Activated CD4-positive, alpha-beta T cell treated with anti-CD3 and anti-CD28 coated beads, Interleukin-2, Interleukin-4, amounts not matched to agents 100 ng/mL and 50 ng/mL, durations not matched to agents 16 hours and 8 hours (primary cell): ENCODE data around the gene MPZL2.
A peak's percentile ranks its signal among the peaks of the same experiment; 100 is the strongest.

Experiments used
- DNase-seq: peaks from one replicate; pipeline ENCODE4 v3.0.0-alpha.2; 2020; ENCODE audit warnings: low spot score

MPZL2 gene

DNA sequence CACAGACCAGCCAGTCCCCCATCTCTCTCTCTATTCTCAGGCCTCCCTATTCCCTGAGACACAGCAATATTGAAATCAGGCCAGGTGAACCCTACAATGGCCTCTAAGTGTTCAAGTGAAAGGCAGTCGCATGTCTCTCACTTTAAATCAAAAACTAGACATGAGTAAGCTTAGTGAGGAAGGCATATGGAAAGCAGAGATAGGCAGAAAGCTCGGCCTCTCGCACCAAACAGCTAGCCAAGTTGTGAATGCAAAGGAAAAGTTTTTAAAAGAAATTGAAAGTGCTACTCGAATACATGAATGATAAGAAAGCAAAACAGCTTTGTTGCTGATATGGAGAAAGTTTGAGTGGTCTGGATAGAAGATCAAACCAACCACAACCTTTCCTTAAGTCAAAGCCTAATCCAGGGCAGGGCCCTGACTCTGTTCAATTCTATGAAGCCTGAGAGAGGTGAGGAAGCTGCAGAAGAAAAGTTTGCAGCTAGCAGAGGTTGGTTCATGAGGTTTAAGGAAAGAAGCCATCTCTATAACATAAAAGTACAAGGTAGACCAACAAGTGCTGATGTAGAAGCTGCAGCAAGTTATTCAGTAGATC is 19.8 kb upstream of the MPZL2 start:
- DNase-seq: no peak

GRCh38 chr11:118283037-118283636 is 19.0 kb upstream of the MPZL2 start:
- DNase-seq: no peak

DNA sequence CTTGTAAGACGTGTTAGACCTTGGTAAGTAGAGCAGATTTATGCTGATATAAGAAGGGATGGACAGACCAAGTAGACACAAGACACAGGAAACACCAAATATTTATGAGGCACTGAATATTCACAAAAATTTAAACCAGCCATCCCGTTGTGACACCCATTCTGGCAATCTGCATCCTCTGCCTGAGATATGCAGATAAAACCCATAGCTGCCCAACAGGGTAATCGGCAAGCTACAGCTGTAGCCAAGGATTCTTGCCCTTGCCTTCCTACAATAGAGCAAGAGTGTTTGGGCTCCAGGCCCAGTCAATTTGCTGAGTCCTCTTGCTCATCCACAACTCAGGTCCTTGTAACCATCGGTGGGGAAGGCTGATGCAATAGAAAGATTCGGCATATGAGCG is 18.5 kb upstream of the MPZL2 start:
- no peak for DNase-seq

- DNase-seq: peak; percentile 27
Observed at GRCh38 chr11:118281284-118281683, 17.2 kb upstream of the MPZL2 start.

DNA sequence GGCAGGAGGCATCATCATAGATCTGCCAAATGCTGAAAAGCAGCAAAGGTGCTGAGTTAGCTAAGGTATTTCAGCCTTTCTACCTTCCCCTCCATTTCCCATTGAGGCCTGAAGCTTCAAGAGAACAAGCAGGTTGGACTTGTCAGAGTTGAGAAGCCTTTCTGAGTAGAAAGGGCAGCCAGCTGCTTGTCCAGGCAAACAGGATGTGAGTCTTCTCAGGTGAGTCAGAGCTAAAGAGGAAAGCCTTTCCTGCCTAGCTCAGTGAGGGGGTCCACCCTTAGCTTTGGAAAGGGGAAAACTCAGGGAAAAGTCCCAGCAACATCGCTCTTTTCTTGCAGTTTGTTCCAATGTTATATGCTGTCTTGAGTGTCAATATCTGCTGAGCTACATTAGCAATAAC is 13.2 kb upstream of the MPZL2 start:
- peak; percentile 22 for DNase-seq

- DNase-seq: no peak
Observed at GRCh38 chr11:118276422-118276821, 12.3 kb upstream of the MPZL2 start.

DNA sequence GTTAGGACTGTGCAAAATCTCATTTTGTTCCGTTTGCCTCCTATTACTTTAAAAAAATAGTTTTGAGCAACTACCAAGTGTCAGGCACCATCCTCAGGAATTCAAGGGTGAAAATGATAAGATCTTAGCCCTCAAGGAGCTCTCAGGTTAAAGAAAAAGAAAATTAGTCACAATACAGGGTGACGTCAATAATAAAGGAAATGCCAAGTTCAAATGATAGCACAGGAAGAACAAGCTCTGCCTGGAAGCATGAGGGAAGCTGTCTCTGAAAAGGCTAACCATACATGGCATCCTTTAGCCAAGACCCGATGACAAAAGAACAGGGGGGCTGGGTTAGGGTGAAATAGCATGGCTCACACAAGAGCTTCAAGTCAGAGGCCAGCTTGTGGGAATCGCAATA is 11.1 kb upstream of the MPZL2 start:
- DNase-seq: no peak

GRCh38 chr11:118274186-118274585 is 10.1 kb upstream of the MPZL2 start:
- no peak for DNase-seq

- DNase-seq: no peak
Observed at GRCh38 chr11:118272001-118272400, 7.9 kb upstream of the MPZL2 start.

DNA sequence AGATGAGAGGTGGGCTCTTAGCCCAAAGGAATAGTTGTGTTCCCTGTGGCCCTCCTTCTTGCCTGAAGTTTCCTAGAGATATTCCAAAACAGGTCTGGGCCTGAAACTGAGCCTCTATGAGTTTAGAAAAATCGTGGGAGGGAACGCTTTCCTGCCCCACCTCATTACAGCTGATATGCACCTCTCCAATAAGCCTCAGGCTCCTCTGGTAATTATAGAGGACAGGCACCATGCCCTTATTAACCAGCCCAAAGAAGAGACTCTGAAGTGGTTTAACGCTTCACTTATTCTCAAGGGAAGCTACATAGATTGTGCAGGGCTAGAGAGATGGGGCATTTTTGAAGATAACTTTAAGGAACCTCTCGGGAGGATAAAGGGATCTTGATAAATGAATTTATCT is 3.4 kb upstream of the MPZL2 start:
- no peak for DNase-seq

DNA sequence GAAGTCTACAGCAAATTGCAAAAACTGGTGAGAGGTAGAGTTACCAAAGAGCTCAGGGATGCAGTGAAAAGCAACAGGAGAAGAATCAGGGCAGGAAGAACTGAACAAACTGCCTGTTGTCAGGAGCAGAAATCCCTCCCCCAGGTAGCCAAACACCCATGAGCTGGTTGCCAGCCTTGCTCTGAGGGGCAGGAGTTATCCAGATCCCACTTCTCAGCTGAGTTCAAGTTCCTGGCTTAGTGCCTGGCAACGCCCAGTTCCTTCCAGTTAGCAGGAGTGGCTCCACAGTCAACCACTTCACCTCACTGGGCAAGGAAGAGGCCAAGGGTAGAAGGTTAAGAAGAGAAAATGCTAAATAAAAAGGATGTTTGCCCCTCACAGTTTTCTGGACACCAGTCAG is 1.9 kb upstream of the MPZL2 start:
- no peak for DNase-seq

DNA sequence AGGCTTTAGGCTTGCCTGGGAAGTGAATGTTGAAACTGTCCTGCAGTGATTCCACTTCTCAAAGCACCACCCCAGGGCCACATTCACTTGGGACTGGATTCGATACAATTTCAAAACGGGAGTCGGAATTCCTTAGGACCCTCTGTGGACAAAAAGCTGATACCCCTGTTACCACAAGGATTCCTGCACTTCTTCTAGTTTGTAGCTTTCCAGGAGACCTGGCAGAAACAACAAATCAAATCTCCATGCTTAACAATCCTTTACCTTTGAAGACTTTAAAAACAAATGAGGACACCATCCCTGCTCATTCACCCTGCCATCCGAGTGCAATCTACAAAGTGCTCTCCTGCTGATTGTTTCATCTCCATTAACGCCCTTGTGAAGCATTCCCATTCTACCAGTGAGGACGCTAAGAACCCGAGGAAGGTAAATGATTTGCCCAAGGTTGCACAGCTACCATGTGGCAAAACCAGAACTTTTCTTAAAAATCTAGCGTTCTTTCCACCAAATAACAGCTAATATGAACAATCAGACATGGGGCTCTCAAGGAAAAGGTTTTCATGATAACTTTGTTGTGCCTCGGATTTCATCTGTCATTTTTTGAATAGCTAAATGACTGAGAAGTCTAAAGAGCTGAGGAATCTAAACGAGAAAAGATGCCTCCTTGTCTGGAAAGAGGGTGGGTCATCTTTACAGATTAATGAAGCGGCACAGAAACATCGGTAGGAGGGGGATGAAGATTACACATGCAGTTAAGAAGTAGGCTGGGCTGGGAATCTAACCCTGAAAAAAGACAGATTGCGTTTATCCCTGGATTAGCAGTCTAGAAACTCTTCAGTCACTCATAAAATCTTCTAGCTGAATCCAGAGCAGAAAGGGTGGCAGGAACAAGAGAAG is 720 bp upstream of the MPZL2 start:
- no peak for DNase-seq

DNA sequence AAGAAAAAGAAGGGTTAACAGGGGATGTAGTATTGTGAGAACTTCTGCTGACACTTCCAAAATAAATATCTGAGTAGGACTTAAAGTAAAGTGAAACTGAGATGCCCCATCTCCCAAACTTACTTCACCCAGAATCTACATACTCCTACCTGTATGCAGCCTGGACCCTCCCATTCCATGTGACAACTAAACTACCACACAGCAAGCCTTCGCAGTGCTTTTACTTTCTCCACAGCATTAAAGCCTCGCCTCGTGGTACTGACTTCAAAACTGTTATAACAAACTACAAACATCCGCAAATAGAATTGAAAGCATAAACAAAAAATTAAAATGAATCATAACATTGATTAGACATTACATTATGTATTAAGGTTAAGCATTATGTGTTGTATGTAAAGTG is 985 bp downstream of the MPZL2 start:
- DNase-seq: no peak

GRCh38 chr11:118260353-118260752 is 3.7 kb downstream of the MPZL2 start:
- no peak for DNase-seq

- DNase-seq: no peak
Observed at GRCh38 chr11:118259138-118259537, 5.0 kb downstream of the MPZL2 start.

- DNase-seq: peak; percentile 30
Observed at GRCh38 chr11:118258410-118258809, 5.7 kb downstream of the MPZL2 start.

DNA sequence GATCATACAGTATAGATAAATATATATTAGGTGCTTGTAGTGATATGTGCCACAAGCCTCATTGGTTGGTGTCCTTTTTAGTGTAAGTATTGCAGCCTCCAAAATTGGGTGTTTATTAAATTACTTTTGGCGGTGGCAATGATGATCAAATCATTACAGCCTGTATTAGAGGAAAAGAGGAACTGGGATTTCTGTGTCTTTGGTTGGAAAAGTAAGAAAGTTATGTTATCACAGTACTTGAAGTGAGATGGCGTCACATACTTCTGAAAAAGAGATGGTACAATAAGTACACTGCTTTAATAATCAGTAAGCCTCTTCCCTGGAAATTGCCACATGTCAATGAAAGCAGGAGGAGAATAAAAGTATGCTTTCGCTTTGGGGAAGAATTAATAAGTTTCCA is 11.4 kb downstream of the MPZL2 start:
- no peak for DNase-seq

GRCh38 chr11:118251858-118252652 is 12.0 kb downstream of the MPZL2 start, which contains the start of gene MPZL3:
TSS of gene MPZL3 (minus strand) at chr11:118252365. CDS start at chr11:118252294, 71 bp downstream.
- DNase-seq: peak; percentile 85

GRCh38 chr11:118247041-118247440 is 17.1 kb downstream of the MPZL2 start:
- DNase-seq: peak; percentile 50

GRCh38 chr11:118245936-118246562 is 18.0 kb downstream of the MPZL2 start:
- no peak for DNase-seq

GRCh38 chr11:118243993-118244762 is 19.9 kb downstream of the MPZL2 start:
- no peak for DNase-seq
